WTC11 (cell line): ENCODE results near the gene TMEM238L.

ENCODE experiments used
- CTCF ChIP-seq: fragments of 200-600 bp; IDR thresholded peaks from 2 replicates; pipeline ENCODE4 v1.8.0; 2022; ENCODE audit warnings: antibody characterized with exemption
- ELF4 ChIP-seq: sonication (generic); formaldehyde crosslinking; IDR thresholded peaks from 2 replicates; pipeline ENCODE4 v1.8.1; 2022; ENCODE audit warnings: low read depth, mild to moderate bottlenecking, moderate library complexity, missing genetic modification reagents
- FOXK1 ChIP-seq: sonication (generic); formaldehyde crosslinking; IDR thresholded peaks from 2 replicates; pipeline ENCODE4 v1.8.0; 2022; ENCODE audit warnings: mild to moderate bottlenecking, moderate library complexity, missing genetic modification reagents
- JUN ChIP-seq: sonication (generic); formaldehyde crosslinking; IDR thresholded peaks from 2 replicates; pipeline ENCODE4 v1.8.0; 2023; ENCODE audit warnings: mild to moderate bottlenecking, missing genetic modification reagents
- MLX ChIP-seq: sonication (generic); formaldehyde crosslinking; IDR thresholded peaks from 2 replicates; pipeline ENCODE4 v1.8.1; 2023; ENCODE audit warnings: mild to moderate bottlenecking, missing genetic modification reagents, moderate library complexity
- NR3C1 ChIP-seq: sonication (generic); formaldehyde crosslinking; conservative IDR thresholded peaks from 2 replicates; pipeline ENCODE4 v1.8.1; 2023; ENCODE audit warnings: low read depth, mild to moderate bottlenecking, missing genetic modification reagents
- STAT6 ChIP-seq: sonication (generic); formaldehyde crosslinking; conservative IDR thresholded peaks from 2 replicates; pipeline ENCODE4 v1.8.1; 2023; ENCODE audit warnings: mild to moderate bottlenecking, low read depth, missing genetic modification reagents, moderate library complexity
- TCF7 ChIP-seq: sonication (generic); formaldehyde crosslinking; IDR thresholded peaks from 2 replicates; pipeline ENCODE4 v1.8.0; 2022; ENCODE audit warnings: mild to moderate bottlenecking, low read depth, missing genetic modification reagents, moderate library complexity
- TEAD1 ChIP-seq: sonication (generic); formaldehyde crosslinking; IDR thresholded peaks from 2 replicates; pipeline ENCODE4 v1.8.0; 2022; ENCODE audit warnings: mild to moderate bottlenecking, missing genetic modification reagents
- ZBTB43 ChIP-seq: sonication (generic); formaldehyde crosslinking; IDR thresholded peaks from 2 replicates; pipeline ENCODE4 v1.8.1; 2023; ENCODE audit warnings: mild to moderate bottlenecking, missing genetic modification reagents
- TF ChIP-seq, protein P1 (sequence below): sonication (generic); formaldehyde crosslinking; IDR thresholded peaks from 2 replicates; pipeline ENCODE4 v1.8.0; 2022; ENCODE audit warnings: mild to moderate bottlenecking, missing genetic modification reagents
- TF ChIP-seq, protein P2 (sequence below): sonication (generic); formaldehyde crosslinking; IDR thresholded peaks from 2 replicates; pipeline ENCODE4 v1.8.0; 2022; ENCODE audit warnings: mild to moderate bottlenecking, missing genetic modification reagents

- no peak for TF ChIP-seq CTCF
- TF ChIP-seq TEAD1 (CRISPR knock-in tag): no peak
- TF ChIP-seq ZBTB43 (CRISPR knock-in tag): no peak
- TF ChIP-seq, protein P1, sequence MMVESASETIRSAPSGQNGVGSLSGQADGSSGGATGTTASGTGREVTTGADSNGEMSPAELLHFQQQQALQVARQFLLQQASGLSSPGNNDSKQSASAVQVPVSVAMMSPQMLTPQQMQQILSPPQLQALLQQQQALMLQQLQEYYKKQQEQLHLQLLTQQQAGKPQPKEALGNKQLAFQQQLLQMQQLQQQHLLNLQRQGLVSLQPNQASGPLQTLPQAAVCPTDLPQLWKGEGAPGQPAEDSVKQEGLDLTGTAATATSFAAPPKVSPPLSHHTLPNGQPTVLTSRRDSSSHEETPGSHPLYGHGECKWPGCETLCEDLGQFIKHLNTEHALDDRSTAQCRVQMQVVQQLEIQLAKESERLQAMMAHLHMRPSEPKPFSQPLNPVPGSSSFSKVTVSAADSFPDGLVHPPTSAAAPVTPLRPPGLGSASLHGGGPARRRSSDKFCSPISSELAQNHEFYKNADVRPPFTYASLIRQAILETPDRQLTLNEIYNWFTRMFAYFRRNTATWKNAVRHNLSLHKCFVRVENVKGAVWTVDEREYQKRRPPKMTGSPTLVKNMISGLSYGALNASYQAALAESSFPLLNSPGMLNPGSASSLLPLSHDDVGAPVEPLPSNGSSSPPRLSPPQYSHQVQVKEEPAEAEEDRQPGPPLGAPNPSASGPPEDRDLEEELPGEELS (CRISPR knock-in tag): no peak
- TF ChIP-seq STAT6: no peak
- no peak for TF ChIP-seq TCF7 (CRISPR knock-in tag)
- TF ChIP-seq, protein P2, sequence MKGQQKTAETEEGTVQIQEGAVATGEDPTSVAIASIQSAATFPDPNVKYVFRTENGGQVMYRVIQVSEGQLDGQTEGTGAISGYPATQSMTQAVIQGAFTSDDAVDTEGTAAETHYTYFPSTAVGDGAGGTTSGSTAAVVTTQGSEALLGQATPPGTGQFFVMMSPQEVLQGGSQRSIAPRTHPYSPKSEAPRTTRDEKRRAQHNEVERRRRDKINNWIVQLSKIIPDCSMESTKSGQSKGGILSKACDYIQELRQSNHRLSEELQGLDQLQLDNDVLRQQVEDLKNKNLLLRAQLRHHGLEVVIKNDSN: no peak
- TF ChIP-seq ELF4 (CRISPR knock-in tag): no peak
- no peak for TF ChIP-seq JUN (CRISPR knock-in tag)
- TF ChIP-seq MLX: no peak
- TF ChIP-seq FOXK1 (CRISPR knock-in tag): no peak
- TF ChIP-seq NR3C1: no peak
These were observed 28.1 kb downstream of the TMEM238L start for GRCh38 chr17:10775740-10776356.
